Gastrocnemius medialis (tissue), 4 donors: ENCODE results near the gene DMD. TPM values are rescaled to one million over a fixed set of nuclear protein-coding genes. Genes with fewer than 3 reads are reported as not detected.

ENCODE experiments used
- ATAC-seq, 2 donors: fragments of 150-250 bp; one replicate each; pipeline ENCODE4 v1.9.1; 2016
- DNase-seq, 2 donors: peaks; one replicate each; pipeline ENCODE4 v3.0.0-alpha.2; 2019
- H3K27ac ChIP-seq, 4 donors: fragments of 200-600 bp; sonication (generic); 1 replicate in 1 of 4; 2 replicates in 3 of 4; pipeline ENCODE4 v1.5.1; 2016 to 2018; ENCODE audit warnings: mild to moderate bottlenecking in 2 of 4, moderate library complexity in 1 of 4
- H3K27me3 ChIP-seq, 3 donors: fragments of 200-600 bp; sonication (generic) in 2 of 3; 1 replicate in 1 of 3; 2 replicates in 2 of 3; pipeline versions ENCODE4 v1.5.1 to v1.6.0; 2016 to 2019; ENCODE audit warnings: mild to moderate bottlenecking in 1 of 3, moderate library complexity in 1 of 3
- H3K36me3 ChIP-seq, 2 donors: fragments of 200-600 bp; sonication (generic) in 1 of 2; one replicate each; pipeline ENCODE4 v1.5.1; 2017 to 2018
- H3K4me1 ChIP-seq, 2 donors: fragments of 200-600 bp; sonication (generic) in 1 of 2; one replicate each; pipeline ENCODE4 v1.5.1; 2016 to 2017; ENCODE audit warnings: mild to moderate bottlenecking in 2 of 2
- H3K4me3 ChIP-seq, 4 donors: fragments of 200-600 bp; sonication (generic) in 3 of 4; 1 replicate in 1 of 4; 2 replicates in 3 of 4; pipeline ENCODE4 v1.5.1; 2016 to 2019; ENCODE audit warnings: mild to moderate bottlenecking in 2 of 4
- H3K9me3 ChIP-seq, 3 donors: fragments of 200-600 bp; sonication (generic) in 2 of 3; 1 replicate in 1 of 3; 2 replicates in 2 of 3; pipeline ENCODE4 v1.5.1; 2016 to 2019
- POLR2A ChIP-seq, 2 donors: fragments of 450-650 bp; IDR thresholded peaks; one replicate each; pipeline ENCODE4 v1.6.1; 2017; ENCODE audit warnings: antibody characterized with exemption in 2 of 2, mild to moderate bottlenecking in 2 of 2, moderate library complexity in 2 of 2
- in situ Hi-C, 4 donors: fragments of 200-750 bp; cut with MboI; loops; one replicate each; pipeline versions ENCODE4 v1.15.0 to v1.8.0; 2017; ENCODE audit warnings: low sequenced_read_pairs in 4 of 4
- intact Hi-C: fragments of 100-400 bp; cut with DNase I; formaldehyde crosslinking; loops from one replicate; pipeline ENCODE4 v1.15.1; 2023; ENCODE audit warnings: low total_unique reads
- total RNA-seq, 4 donors: library from RNA; depleted of rRNA; stranded (reverse); fragments of >200 nt; gene quantifications; one replicate each; pipeline versions ENCODE4 v1.1.0 to v1.2.3, GENCODE V29; 2016
- TF ChIP-seq, protein P1 (sequence below), 5 experiments: fragments of 450-650 bp in 3 of 5; fragments of 200-600 bp in 2 of 5; sonication (generic) in 2 of 5; IDR thresholded peaks in 4 of 5; conservative IDR thresholded peaks in 1 of 5; 1 replicate in 4 of 5; 2 replicates in 1 of 5; pipeline ENCODE4 v1.5.1; 2016 to 2019; ENCODE audit warnings: antibody characterized with exemption in 5 of 5, mild to moderate bottlenecking in 3 of 5, moderate library complexity in 3 of 5

The DMD gene
- total RNA-seq, 4 donors from 2014 or later: 53.5 to 201 (median 98.9) TPM

GRCh38 chrX:31213941-31214340, 1997.4 kb downstream of the DMD start:
- H3K9me3 ChIP-seq: no peaks in the 10 kb centered on the region
- no peak overlapping the region for H3K4me3 ChIP-seq
- TF ChIP-seq, protein P1, sequence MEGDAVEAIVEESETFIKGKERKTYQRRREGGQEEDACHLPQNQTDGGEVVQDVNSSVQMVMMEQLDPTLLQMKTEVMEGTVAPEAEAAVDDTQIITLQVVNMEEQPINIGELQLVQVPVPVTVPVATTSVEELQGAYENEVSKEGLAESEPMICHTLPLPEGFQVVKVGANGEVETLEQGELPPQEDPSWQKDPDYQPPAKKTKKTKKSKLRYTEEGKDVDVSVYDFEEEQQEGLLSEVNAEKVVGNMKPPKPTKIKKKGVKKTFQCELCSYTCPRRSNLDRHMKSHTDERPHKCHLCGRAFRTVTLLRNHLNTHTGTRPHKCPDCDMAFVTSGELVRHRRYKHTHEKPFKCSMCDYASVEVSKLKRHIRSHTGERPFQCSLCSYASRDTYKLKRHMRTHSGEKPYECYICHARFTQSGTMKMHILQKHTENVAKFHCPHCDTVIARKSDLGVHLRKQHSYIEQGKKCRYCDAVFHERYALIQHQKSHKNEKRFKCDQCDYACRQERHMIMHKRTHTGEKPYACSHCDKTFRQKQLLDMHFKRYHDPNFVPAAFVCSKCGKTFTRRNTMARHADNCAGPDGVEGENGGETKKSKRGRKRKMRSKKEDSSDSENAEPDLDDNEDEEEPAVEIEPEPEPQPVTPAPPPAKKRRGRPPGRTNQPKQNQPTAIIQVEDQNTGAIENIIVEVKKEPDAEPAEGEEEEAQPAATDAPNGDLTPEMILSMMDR (IDR thresholded peaks at IDR 0.05 in 4 of 5, conservative IDR thresholded peaks at IDR 0.05 in 1 of 5): peak in 2 of 5 experiments; percentile 31 to 44
- TF ChIP-seq POLR2A (IDR thresholded peaks at IDR 0.05): no peak
- no peaks in the 10 kb centered on the region for H3K36me3 ChIP-seq
- peaks cover 0 to 5% of the 10 kb centered on the region in 2 donors for H3K4me1 ChIP-seq
- H3K27me3 ChIP-seq: no peaks in the 10 kb centered on the region
- DNase-seq: no peak
- H3K27ac ChIP-seq: no peak overlapping the region
- intact Hi-C loops (loop anchor here (5.0 kb wide), 1 partner anchor 443 kb away; no protein-coding TSS in a partner anchor), in situ Hi-C loops (loop anchor here in 3 of 4 donors (10.0 to 25.0 kb wide), 2 partner anchors 441 to 448 kb away; no protein-coding TSS in a partner anchor)
- no peak for ATAC-seq

DNA sequence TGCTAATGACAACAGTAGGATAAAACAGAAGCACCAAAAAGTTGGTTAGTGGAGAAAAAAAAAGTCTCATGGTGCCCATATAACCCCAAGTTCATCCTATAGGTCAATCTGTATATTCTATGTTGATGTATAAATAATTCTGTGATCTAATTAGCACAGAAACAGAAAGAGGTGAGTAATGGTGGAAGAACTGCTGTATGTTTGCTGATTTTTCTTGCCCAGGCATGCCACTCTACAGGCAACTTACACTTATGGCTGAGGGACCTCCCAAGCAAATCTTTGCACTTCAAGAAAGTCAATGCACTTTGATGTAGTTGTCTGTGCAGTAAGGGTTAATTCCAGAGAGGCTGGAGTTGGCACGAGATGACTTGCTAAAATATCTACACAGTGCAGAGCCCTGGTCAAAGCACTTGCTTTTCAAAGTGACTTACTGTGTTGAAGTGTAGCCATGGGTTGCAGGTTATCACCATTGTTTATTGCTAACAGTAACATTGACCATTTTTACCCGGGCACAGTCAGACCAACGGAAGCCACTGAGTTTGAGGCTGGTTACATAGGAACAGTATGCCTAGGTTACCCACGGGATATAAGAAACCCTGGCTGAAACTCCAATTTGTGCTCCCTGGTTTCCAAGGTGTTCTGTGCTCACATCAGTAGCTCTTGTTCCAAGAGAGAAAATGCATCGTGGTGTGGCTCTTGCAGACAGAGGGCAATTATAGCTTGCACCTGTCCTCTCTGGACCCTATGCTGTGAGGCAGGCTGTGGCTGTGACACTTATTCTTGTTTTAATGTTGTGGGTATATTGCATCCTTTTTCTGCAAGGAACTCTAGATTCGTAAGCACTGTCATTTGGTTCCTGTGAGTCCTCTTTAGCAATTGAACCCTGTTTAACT, 1998.2 kb downstream of the DMD start:
- H3K4me3 ChIP-seq: no peak overlapping the region
- ATAC-seq (no peak), DNase-seq (no peak)
- H3K36me3 ChIP-seq: no peaks in the 10 kb centered on the region
- no peaks in the 10 kb centered on the region for H3K27me3 ChIP-seq
- intact Hi-C loops (loop anchor here (5.0 kb wide), 1 partner anchor 444 kb away; no protein-coding TSS in a partner anchor), in situ Hi-C loops (loop anchor here in 3 of 4 donors (10.0 to 25.0 kb wide), 2 partner anchors 442 to 449 kb away; no protein-coding TSS in a partner anchor)
- no peaks in the 10 kb centered on the region for H3K9me3 ChIP-seq
- TF ChIP-seq, protein P1 (IDR thresholded peaks at IDR 0.05 in 4 of 5, conservative IDR thresholded peaks at IDR 0.05 in 1 of 5): no peak
- TF ChIP-seq POLR2A (IDR thresholded peaks at IDR 0.05): no peak
- H3K27ac ChIP-seq: no peak overlapping the region
- peaks cover 0 to 5% of the 10 kb centered on the region in 2 donors for H3K4me1 ChIP-seq

DNA sequence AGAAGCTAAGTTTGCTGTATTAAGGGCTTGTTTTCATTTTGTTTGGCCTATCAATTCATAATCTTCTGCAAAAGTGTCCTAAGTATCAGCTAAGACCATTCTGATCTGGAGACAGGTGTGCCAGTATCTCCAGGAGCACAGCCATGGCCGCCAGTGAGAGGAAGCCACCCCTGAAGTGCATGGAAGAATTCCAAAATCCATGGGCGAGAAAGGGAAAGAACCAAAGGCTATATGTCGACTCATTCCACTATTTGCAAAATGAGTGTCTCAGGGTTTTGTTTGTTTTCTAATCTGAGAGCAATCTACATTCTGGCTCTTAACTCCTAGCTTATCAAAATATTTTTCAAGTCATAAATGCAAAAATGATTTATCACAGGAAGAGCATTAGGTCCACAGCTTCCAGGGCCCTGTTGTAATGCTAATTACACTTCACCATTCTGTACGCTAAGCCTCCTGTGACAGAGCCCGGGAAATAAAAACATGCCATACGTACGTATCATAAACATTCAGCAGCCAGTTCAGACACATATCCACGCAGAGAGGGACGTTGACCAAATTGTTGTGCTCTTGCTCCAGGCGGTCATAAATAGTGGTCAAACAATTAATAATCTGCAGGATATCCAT, 2002.2 kb downstream of the DMD start:
- Histone ChIP-seq H3K36me3 (no peaks in the 10 kb centered on the region), H3K9me3 (no peaks in the 10 kb centered on the region), H3K4me3 (no peak overlapping the region), H3K4me1 (no peaks in the 10 kb centered on the region), H3K27ac (no peak overlapping the region), H3K27me3 (no peaks in the 10 kb centered on the region)
- in situ Hi-C loops: loop anchor here in 2 of 4 donors (25.0 kb wide), 1 partner anchor 453 kb away; no protein-coding TSS in a partner anchor
- TF ChIP-seq, protein P1 (IDR thresholded peaks at IDR 0.05 in 4 of 5, conservative IDR thresholded peaks at IDR 0.05 in 1 of 5): no peak
- ATAC-seq: no peak
- DNase-seq: no peak
- intact Hi-C loops: no loop called here

DNA sequence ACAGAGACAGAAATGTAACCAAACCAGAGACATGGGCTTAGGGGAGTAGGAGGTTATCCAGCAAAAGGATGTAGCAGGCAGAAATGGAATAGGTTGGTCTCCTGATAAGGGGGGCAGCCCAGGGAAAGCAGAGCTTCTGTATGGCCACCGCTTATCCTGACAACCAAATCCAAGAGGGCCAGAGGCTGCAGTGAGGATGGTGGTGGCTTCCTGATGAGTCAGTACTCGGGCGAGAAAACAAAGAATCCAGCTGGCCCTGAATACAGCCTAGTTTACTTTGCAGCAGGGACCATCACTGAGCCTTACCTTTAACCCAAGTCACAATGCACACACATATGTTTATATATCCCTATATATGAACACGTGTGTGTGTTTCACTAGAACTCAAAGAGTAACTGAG, 2009.8 kb downstream of the DMD start:
- no peak overlapping the region for H3K4me3 ChIP-seq
- intact Hi-C loops (no loop called here), in situ Hi-C loops (loop anchor here in 2 of 4 donors (25.0 kb wide), 1 partner anchor 461 kb away; no protein-coding TSS in a partner anchor)
- TF ChIP-seq POLR2A (IDR thresholded peaks at IDR 0.05): no peak
- TF ChIP-seq, protein P1 (IDR thresholded peaks at IDR 0.05 in 4 of 5, conservative IDR thresholded peaks at IDR 0.05 in 1 of 5): no peak
- ATAC-seq: no peak
- no peaks in the 10 kb centered on the region for H3K27me3 ChIP-seq
- no peaks in the 10 kb centered on the region for H3K4me1 ChIP-seq
- no peaks in the 10 kb centered on the region for H3K9me3 ChIP-seq
- no peak for DNase-seq
- no peak overlapping the region for H3K27ac ChIP-seq
- no peaks in the 10 kb centered on the region for H3K36me3 ChIP-seq
